Measurements from ENCODE around the gene TIMP3. TPM values are rescaled to one million over a fixed set of nuclear protein-coding genes. Genes with fewer than 3 reads are reported as not detected.

Gene TIMP3
- total and polyA plus RNA-seq, 2 of the 4 experiments (the other 2 are of a cell fraction): 98.8 to 179 TPM

DNA sequence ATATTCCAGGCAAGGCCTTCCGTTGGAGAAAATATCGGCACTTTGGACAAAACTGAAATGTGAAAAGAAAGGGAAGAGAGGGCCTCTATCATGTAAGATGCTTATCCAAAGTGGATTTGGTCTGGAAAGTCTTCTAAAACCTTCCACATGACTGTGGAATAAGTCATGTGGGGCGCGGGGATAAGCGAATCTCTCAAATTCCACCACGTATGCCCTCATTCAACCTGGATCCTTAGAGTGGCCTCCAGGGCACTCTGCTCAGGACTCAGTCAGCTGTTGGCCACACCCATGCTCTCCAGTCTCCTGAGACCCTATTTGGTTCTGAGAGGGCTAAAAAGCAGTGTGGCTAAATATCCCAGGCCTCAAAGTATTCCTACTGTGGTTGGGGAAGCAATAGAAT is 2.0 kb upstream of the TIMP3 start:
- intact Hi-C loops (cut with micrococcal nuclease) (loop anchor here (5.0 kb wide), 1 partner anchor 82 kb away; no protein-coding TSS in a partner anchor), in situ Hi-C loops (cut with MboI; ENCODE audit: low sequenced_read_pairs) (loop anchor here (5.0 kb wide), 2 partner anchors 147 to 272 kb away; no protein-coding TSS in a partner anchor), dilution Hi-C loops (cut with HindIII; ENCODE audit: low sequenced_read_pairs, unreplicated experiment) (no loop called here)
- Histone ChIP-seq H3K79me1 (ENCODE audit: low read depth in 1 of 2, low read length in 2 of 2) (peaks cover 11 to 26% of the 10 kb centered on the region in 2 experiments; a peak in 3 of 4 replicates), H3K14ac (replicated peaks; ENCODE audit: low read depth, low read length) (no peak overlapping the region), H3K36me3 (ENCODE audit: control insufficient read depth, insufficient read depth, low read length) (peaks cover 5% of the 10 kb centered on the region; the same call in 1 of the 2 replicates), H3K4me1 (ENCODE audit: control insufficient read depth, insufficient read depth, low read length) (peaks cover 13% of the 10 kb centered on the region), H3K27ac (ENCODE audit: insufficient read depth, low read length) (no peak overlapping the region), H3K56ac (ENCODE audit: extremely low read depth, insufficient read depth, low read length) (no peak overlapping the region), H4K20me1 (ENCODE audit: insufficient read depth, low read length) (peaks cover 30% of the 10 kb centered on the region), H3K9me3 (ENCODE audit: control insufficient read depth, insufficient read depth, low read length) (no peaks in the 10 kb centered on the region), H3K4ac (ENCODE audit: low read depth, low read length) (peak overlapping the region; percentile 44; the same call in 1 of the 2 replicates), H3K4me2 (ENCODE audit: low read depth, low read length) (no peak overlapping the region), H2BK5ac (ENCODE audit: low read depth, low read length, poor library complexity, severe bottlenecking) (no peak overlapping the region), H2BK15ac (ENCODE audit: low read depth, low read length) (no peak overlapping the region), H2BK120ac (ENCODE audit: low read depth, low read length) (no peak overlapping the region), H3K23ac (ENCODE audit: low read depth, low read length) (no peak overlapping the region), H3K9ac (ENCODE audit: low read depth, low read length) (no peak overlapping the region), H4K8ac (ENCODE audit: low read depth in 2 of 2, low read length in 2 of 2) (no peak overlapping the region), H4K5ac (ENCODE audit: low read depth, low read length) (no peak overlapping the region), H4K91ac (ENCODE audit: insufficient read depth, low read depth, low read length) (no peak overlapping the region), H3K18ac (ENCODE audit: low read depth, low read length) (no peak overlapping the region), H2AFZ (replicated peaks; ENCODE audit: low read length, poor library complexity) (no peak overlapping the region), H2BK20ac (ENCODE audit: low read depth, low read length) (0 out of 2 replicates have a peak overlapping the region, but pooled peaks have one; percentile 16), H3K9me1 (ENCODE audit: insufficient read depth, low read length) (0 out of 2 replicates have a peak, but pooled peaks cover 7% of the 10 kb centered on the region), H2AK5ac (ENCODE audit: low read depth, low read length) (no peak overlapping the region), H3K27me3 (ENCODE audit: control insufficient read depth, insufficient read depth, low read length) (no peaks in the 10 kb centered on the region), H3K4me3 (ENCODE audit: insufficient read depth, low read depth, low read length) (no peak overlapping the region), H2AK9ac (replicated peaks; ENCODE audit: low read depth, low read length, poor library complexity) (no peak overlapping the region)
- DNase-seq (no peak), ATAC-seq (ENCODE audit: low read depth) (no peak)
- TF ChIP-seq RCOR1 (IDR thresholded peaks at IDR 0.05; ENCODE audit: insufficient replicate concordance, low read length) (no peak), CEBPB (IDR thresholded peaks at IDR 0.05; ENCODE audit: low read depth, low read length) (no peak), POLR2A (IDR thresholded peaks at IDR 0.05; ENCODE audit: low read depth, low read length) (no peak)
- CTCF ChIA-PET: interaction anchor here (0.6 to 1.5 kb wide), 3 partner anchors 113 to 187 kb away, joined by 3 to 6 read pairs (median 4); no protein-coding TSS in a partner anchor
- BruUV-seq (replicated peaks): no TSS peak
- POLR2A ChIA-PET (ENCODE audit: unreplicated experiment): no interaction called here
- no CpG with 5 or more reads among the region's 6 CpGs for WGBS, 2 experiments (ENCODE audit: extremely low coverage in 2 of 2, insufficient read length in 1 of 2)

All from IMR-90 (cell line).